Nephron progenitor cell (in vitro differentiated cells): ENCODE measurements around the gene LUZP4.
A peak's percentile ranks its signal among the peaks of the same experiment; 100 is the strongest.

Experiments used
- DNase-seq: peaks from one replicate; pipeline ENCODE4 v3.0.0; 2021
- H3K27ac Mint-ChIP-seq: 2 replicates; pipeline ENCODE4 v1.8.0; 2021; ENCODE audit warnings: mild to moderate bottlenecking, moderate library complexity, mixed read lengths
- H3K27me3 Mint-ChIP-seq: 2 replicates; pipeline ENCODE4 v1.8.0; 2021; ENCODE audit warnings: mild to moderate bottlenecking, low read depth, mixed read lengths; ENCODE audit not compliant: poor library complexity
- H3K36me3 Mint-ChIP-seq: 2 replicates; pipeline ENCODE4 v1.8.0; 2021; ENCODE audit warnings: low read depth, mixed read lengths
- H3K4me1 Mint-ChIP-seq: 2 replicates; pipeline ENCODE4 v1.8.0; 2021; ENCODE audit warnings: mixed read lengths
- H3K4me3 Mint-ChIP-seq: 2 replicates; pipeline ENCODE4 v1.8.0; 2021; ENCODE audit warnings: mild to moderate bottlenecking, moderate library complexity, mixed read lengths
- H3K9me3 Mint-ChIP-seq: 2 replicates; pipeline ENCODE4 v1.8.0; 2021; ENCODE audit warnings: mild to moderate bottlenecking, moderate library complexity, mixed read lengths
- CTCF ChIP-seq: fragments of 200-600 bp; sonication (generic); IDR thresholded peaks from 2 replicates; pipeline ENCODE4 v1.5.0; 2021; ENCODE audit warnings: antibody characterized with exemption

LUZP4 gene

GRCh38 chrX:115289465-115289864, at the start of gene LUZP4:
Gene LUZP4 (plus strand): TSS chrX:115289715. CDS start chrX:115289760, 45 bp downstream.
- Mint-ChIP-seq H3K27ac (no peak within 1 kb of the TSS), H3K4me1 (peaks cover 11% of the 10 kb centered on the region), H3K4me3 (no peak within 1 kb of the TSS), H3K9me3 (peaks cover 13% of the 10 kb centered on the region), H3K36me3 (no peaks in the 10 kb centered on the region), H3K27me3 (peaks cover 3% of the 10 kb centered on the region)
- no peak for DNase-seq
- no peak for TF ChIP-seq CTCF

GRCh38 chrX:115251458-115252233, 37.9 kb upstream of the LUZP4 start:
- no peak overlapping the region for H3K27ac Mint-ChIP-seq
- H3K9me3 Mint-ChIP-seq: no peaks in the 10 kb centered on the region
- no peaks in the 10 kb centered on the region for H3K36me3 Mint-ChIP-seq
- no peaks in the 10 kb centered on the region for H3K27me3 Mint-ChIP-seq
- no peak for TF ChIP-seq CTCF
- no peak for DNase-seq
- H3K4me3 Mint-ChIP-seq: no peak overlapping the region
- H3K4me1 Mint-ChIP-seq: no peaks in the 10 kb centered on the region

- Mint-ChIP-seq H3K4me1 (peaks cover 13% of the 10 kb centered on the region), H3K27ac (no peak overlapping the region), H3K4me3 (no peak overlapping the region), H3K27me3 (peaks cover under 1% of the 10 kb centered on the region), H3K36me3 (no peaks in the 10 kb centered on the region), H3K9me3 (no peaks in the 10 kb centered on the region)
- DNase-seq: no peak
- TF ChIP-seq CTCF: no peak
These were observed 34.5 kb upstream of the LUZP4 start for GRCh38 chrX:115255003-115255402.

- no peaks in the 10 kb centered on the region for H3K9me3 Mint-ChIP-seq
- peaks cover 13% of the 10 kb centered on the region for H3K4me1 Mint-ChIP-seq
These were observed 31.8 kb upstream of the LUZP4 start for GRCh38 chrX:115257711-115258110.

GRCh38 chrX:115259238-115259875, 30.2 kb upstream of the LUZP4 start:
- no peak for TF ChIP-seq CTCF
- Mint-ChIP-seq H3K36me3 (no peaks in the 10 kb centered on the region), H3K9me3 (no peaks in the 10 kb centered on the region), H3K27me3 (peaks cover 2% of the 10 kb centered on the region), H3K4me3 (peak overlapping the region; percentile 35), H3K4me1 (peaks cover 13% of the 10 kb centered on the region), H3K27ac (peak overlapping the region; percentile 93)
- no peak for DNase-seq

More at GRCh38 chrX:115257711-115258110, 31.8 kb upstream of the LUZP4 start:
- Mint-ChIP-seq H3K27me3 (peaks cover 2% of the 10 kb centered on the region), H3K27ac (no peak overlapping the region), H3K4me3 (no peak overlapping the region), H3K36me3 (no peaks in the 10 kb centered on the region)
- TF ChIP-seq CTCF: no peak
- no peak for DNase-seq
